GM12801 (cell line): ENCODE results near the gene RGS9.

Source experiments
- CTCF ChIP-seq: IDR thresholded peaks from one replicate; pipeline ENCODE4 v1.5.1; 2011; ENCODE audit warnings: control low read depth; ENCODE audit not compliant: insufficient read length; ENCODE audit errors: extremely low read depth

RGS9 gene

DNA sequence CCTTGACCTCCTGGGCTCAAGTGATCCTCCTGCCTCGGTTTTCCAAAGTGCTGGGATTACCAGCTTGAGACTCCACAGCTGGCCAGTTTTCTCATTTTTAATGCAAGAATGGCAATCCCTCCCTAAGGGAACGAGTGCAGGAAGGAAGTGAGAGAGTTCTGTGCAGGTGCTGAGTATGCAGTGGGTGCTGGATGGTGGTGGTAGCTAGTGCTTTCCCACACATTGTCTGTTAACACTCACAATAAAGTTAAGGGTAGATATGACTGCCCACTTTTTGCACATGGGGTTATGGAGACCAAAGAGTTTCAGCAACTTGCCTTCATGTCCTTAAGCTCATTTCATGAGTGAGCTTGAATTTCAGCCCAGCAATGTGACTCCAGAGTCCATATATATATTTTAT, 18.5 kb downstream of the RGS9 start:
- no peak for TF ChIP-seq CTCF

DNA sequence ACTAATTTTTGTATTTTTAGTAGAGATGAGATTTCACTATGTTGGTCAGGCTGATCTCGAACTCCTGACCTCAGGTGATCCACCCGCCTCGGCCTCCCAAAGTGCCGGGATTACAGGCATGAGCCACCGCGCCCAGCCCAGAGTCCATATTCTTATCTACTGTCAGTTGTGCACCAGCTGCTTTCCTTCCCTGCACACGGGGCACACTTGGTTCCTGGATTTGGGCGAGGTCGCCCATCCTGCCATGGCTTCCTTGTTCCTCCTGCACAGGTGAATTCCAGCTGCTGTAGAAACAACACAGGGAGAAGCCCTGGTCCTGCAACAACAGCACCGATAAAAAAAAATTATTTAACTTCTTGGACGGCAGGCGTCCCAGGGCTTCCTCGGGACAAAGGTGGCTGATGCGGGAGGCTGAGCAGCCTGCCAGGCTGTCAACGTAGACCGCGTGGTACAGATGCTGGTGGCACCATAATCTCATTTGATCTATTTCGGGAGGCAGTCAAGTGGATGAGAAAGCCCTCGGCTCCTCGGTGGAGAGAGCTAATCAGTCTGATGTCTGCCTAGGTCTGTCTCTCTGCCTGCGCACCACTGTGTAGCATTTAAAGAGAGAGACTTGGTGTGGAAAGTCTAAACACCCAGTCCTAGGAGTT, 19.1 kb downstream of the RGS9 start:
- TF ChIP-seq CTCF: no peak

DNA sequence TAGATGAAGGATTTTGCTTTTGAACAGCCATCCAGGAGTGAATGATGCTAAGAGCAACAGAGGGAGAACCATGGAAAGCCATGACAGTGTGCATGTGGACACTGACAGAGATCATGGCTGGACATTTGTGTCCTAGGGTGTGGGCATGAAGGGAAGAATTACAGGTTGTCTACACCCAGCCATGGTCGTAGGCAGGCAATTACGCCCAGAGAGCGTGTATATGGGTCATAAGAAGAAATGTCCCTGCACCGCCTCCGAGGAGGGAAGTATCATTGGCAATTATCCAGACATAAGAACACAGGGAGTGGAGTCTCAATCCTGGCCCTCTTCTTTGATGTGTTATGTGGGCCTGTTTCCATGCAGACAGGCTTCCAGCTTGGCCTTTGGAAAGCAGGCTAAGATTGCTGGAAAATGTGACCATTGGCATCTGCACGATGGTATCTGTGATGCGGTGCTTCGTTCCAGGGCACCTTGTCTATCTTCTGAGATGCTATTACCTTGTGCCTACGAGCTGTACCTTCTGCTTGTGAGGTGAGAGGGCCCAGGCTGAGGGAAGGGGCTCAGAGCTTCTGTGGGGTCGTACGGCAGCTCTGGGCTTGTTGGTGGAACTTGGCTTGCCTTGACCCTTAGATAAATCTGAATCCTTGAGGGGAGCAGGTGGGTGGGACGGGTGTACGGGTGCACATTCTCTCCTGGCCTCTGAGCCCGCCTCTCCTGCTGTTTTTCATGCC, 19.8 kb downstream of the RGS9 start:
- TF ChIP-seq CTCF: no peak

DNA sequence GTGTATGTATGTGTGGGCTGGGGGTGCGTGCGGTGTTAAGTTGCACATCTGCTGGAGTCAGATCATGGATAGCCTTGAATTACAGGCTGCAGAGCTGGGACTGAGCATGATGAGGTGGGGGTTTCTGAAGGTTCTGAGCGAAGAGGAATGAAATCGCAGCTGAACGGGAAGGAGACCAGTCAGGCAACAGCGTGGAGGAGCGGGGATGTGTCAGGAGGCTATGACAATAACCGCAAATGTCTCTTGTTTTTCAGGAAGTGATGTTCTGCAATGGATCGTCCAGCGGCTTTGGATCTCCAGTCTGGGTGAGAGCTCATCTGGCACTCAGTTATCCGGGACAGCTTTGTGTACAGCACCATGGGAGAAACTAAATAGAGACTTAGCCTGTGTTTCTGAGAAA, 20.9 kb downstream of the RGS9 start:
- TF ChIP-seq CTCF: no peak

DNA sequence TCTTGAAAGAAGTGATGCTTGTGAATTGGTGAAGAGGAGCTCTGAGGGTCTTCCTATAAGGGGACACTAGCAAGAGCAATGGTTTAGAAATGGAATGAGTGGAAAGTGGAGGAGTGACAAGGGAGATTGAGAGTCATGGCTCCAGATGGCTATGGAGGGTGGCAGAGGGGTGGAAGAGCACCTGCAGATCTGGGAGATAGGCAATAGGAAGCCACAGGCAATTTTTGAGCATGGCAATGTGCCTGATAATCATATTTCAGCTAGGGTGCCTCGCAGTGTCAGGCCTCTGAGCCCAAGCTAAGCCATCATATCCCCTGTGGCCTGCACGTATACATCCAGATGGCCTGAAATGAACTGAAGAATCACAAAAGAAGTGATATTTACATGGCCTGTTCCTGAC, 21.5 kb downstream of the RGS9 start:
- no peak for TF ChIP-seq CTCF

DNA sequence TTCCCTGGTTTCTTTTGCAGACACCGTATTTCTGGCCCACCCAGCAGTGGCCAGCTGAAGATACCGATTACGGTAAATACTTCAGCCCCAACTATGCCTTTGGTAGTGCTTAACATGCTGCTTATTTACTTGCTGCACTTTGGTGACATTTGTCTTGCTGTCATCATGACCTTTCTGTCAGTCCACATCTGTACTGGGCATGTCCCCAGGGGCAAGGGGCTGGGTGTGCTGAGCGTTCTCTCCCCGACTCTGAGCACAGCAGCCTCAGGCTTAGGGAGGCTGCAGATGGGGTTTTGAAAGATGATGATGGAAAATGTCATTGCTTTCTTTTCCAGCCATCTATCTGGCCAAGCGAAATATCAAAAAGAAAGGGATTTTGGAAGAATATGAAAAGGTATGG, 23.3 kb downstream of the RGS9 start:
- no peak for TF ChIP-seq CTCF

- no peak for TF ChIP-seq CTCF
These were observed 26.9 kb downstream of the RGS9 start for GRCh38 chr17:65163990-65164495.
